Limb (tissue), 2 donors: ENCODE measurements around the gene P4HA3.

Experiments used
- DNase-seq, 2 donors: peaks; one replicate each; pipeline ENCODE4 v3.0.0-alpha.2; 2016; ENCODE audit errors: extremely low spot score in 2 of 2

Gene P4HA3

DNA sequence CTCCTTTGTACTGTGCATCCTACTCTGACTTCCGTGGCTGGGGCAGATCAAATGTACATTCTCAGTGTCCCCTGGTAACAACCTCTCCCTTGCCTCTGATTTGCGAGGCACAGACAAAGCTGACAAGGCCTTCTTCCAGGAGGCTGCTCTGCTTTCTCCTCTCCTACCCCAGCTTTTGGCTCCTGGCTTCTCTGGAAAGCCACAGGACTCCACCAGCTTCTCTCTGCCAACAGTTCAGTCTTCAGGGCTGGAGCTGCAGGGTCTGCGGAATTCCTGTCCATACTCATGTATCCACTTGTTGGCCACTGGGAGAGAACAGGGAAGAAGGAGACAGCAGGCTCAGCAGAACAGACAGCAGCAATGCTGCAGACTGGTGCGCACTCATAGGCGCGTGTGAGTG, 44.4 kb downstream of the P4HA3 start:
- no peak for DNase-seq

DNA sequence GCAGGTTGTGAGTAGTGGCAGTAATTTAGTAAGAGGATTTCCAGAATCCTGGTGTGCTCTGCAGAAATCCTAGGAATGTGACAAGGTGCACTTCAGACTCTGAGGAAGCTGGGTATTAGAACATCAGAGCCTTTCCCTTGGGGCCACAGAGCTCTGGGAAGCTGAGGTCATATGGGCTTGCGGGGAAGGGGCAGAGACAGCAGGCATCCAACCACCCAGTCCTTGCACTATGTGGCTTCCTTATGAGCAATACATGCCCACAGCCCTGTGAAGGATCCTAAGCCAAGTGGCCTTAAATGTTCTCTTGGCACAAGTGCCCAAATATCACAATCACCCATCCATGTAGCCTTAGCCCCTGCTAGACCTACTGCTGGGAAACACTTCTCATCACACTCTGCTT, 46.2 kb downstream of the P4HA3 start:
- no peak for DNase-seq

DNA sequence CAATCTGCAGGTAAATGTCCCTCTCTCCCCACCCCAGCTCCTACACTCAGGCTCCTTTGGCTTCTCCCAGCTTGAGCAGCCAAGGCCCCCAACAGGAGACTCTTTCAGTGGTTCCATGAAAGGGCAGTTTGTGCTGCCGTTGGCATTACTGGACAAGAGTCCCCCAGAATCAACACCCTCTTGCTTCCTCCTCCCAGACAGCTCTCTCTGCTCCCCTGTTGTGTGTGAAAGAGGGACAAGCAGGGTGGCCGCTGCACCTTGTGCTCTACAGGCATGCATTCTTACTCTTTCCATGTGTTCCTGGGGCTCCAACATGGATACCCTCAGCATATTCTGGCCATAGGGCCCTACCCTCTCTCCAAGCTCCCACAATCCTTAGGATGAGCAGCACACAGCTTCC, 48.7 kb downstream of the P4HA3 start:
- DNase-seq = no peak

DNA sequence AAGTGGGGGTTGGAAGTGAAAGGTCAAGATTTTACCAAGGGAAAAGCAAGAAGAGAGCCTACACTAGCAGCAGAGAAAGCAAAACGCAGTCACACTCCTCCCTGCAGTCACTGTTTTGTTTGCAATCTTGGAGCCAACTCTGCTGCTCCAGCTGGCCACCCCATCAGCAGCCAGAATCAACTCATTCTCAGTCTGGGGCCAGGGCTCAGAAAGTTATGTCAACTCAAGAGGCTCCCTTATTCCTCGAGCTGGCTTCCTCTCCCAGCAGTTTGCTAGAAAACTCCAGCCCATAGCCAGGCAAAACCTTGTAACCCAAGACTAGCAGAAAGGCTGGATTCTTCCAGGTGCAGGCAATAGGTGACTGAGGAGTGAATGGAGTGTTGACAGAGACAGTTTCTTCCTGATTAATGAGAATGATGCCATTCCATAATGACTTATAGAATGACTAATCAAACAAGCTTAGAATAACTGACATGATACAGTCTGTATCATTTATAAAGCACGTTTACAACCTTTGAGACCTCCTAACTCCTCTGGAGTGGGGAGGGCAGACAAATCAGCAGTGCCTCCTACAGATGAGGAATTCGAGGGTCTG, 53.4 kb downstream of the P4HA3 start:
- peak; percentile 35 to 56 for DNase-seq

GRCh38 chr11:74256378-74257133, 54.9 kb downstream of the P4HA3 start:
- DNase-seq = no peak

DNA sequence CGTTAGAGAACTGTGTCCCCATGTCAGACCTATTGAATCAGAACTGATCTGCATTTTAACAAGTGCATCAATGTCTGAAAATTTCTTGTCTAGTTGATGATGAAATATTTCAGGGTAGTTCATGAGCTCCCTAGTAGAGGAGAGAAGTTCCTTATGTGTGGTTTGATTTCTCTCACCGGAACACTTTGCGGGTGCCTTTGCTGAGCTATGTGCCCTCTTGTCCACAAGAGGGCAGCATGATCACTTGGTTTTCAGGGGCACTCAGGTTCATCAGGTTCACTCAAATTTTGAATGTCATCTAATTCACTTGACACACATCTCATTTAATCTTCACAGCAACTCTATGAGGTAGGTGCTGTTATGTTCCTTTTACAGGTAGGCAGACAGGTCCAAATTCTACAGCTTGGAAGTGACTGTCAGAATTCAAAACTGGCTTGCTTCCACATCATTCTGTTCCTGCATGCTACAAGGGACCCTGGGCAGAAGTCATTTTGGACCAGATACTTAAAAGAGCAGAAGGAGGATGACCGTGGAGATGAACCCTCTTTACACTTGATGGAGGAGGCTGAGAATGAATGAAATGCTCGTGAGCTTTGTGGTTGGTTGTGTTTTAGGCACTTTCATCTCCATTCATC, 55.6 kb downstream of the P4HA3 start:
- peak; percentile 57 to 63 for DNase-seq

DNA sequence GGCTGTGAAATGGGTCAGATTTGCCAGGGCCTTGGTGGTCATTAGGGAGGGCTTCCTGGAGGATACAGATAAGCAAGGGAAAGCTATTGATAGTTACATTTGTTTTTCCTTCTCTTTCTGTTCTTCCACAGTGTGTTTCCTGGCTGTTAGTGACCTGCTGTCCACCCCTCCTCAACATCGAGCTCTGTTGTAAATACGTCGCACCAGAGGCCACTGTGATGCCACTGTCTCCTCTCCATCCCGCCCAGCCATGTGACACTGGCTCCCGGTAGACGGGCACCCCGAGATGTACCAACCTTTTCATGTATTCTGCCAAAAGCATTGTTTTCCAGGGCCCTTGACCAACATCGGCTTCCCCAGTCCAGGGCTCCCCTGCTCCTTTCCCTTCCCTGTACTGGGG, 58.1 kb downstream of the P4HA3 start:
- no peak for DNase-seq

GRCh38 chr11:74249496-74249895, 61.9 kb downstream of the P4HA3 start:
- no peak for DNase-seq

- no peak for DNase-seq
These were observed 63.0 kb downstream of the P4HA3 start for GRCh38 chr11:74248469-74248868.

GRCh38 chr11:74238243-74238642, 73.2 kb downstream of the P4HA3 start:
- DNase-seq = no peak

DNA sequence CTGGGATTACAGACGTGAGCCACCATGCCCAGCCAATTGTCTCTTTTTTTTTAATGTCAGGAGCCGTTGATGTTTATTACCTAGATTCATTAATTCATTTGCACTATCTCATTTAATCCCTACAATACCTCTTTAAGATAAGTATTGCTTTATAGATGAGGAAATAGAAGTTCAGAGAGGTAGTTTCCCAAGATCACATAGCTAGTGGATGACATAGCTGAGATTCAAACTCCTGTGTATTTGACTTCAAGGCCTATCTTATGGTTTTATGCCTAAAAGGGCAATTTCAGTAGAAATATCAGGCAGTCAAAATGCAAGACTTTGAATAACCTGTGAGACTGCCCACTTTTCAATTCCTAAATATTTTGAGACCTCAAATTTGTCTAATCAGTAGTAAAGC, 73.9 kb downstream of the P4HA3 start:
- DNase-seq = no peak

GRCh38 chr11:74235121-74235520, 76.3 kb downstream of the P4HA3 start:
- no peak for DNase-seq

DNA sequence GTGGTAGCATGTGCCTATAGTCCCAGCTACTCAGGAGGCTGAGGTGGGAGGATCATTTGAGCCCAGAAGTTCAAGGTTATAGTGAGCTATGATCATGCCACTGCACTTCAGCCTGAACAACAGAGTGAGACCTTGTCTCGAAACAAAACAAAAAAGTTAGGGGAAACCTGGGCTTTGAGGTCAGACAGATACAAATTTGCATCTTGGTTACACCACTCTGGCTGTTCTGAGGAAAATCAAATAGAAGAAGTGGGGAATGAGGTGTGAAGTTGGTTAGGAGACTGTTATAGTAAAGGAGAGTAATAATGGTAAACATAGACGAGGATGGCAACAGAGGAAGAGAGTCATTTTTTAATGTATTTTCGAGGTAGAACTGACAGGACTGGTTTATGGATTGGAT, 77.8 kb downstream of the P4HA3 start:
- DNase-seq = no peak

GRCh38 chr11:74232311-74232950, 79.0 kb downstream of the P4HA3 start:
- no peak for DNase-seq

DNA sequence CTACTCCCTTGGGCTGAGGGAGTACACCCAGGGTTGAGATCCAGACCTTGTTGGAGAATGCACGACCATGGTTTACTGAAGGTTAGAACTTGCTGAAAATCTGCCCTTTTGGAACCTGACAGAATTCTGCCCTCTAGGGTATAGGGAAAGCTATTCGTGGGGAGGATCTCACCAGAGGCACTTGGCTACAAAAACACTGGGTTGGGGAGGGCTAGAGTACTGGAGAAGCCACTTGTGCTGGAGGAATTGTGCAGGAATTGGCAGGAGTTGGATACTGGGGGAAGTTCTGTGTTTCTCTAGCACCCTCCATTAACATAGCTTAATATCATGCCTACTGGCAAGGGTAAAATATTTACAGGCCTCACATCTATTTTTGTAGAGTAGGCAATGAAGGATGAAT, 84.5 kb downstream of the P4HA3 start:
- DNase-seq = no peak

- no peak for DNase-seq
These were observed 85.9 kb downstream of the P4HA3 start for GRCh38 chr11:74225565-74225964.

DNA sequence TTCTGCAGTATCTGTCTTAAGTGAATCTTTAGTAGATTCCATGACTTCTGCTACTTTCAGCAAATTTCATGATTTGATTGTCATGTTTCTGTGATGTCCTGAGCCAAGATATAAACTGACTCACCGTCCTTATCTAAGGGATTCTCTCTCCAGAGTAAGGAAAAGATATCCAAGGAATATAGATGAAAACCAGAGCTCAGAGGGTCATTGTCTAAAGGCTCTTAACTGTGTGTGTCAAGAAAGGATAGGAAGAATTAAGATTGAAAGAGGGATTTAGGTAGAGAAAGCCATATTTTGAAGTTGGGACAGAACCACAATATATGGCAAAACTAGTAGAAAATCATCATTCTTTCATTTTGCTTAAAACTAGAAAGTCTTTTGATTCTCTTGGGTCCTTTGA, 89.6 kb downstream of the P4HA3 start:
- DNase-seq = no peak

DNA sequence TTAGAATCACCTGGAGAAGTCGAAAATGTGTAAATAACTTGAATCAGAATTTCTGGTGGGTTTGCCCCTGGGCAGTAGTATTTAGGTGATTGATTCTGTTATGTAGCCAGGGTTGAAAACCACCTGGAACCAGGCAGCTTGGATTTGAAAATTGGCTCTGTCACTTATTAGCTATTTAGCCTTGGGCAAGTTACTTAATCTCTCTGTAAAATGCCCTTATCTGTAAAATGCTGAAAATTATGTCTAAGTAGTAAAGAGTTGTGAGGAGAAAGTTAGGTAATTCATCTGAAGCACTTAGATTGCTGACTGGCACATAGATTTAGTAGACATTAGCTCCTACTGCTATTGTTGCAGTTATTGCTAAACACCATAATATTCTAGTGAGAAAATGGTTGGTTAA, 91.1 kb downstream of the P4HA3 start:
- DNase-seq = no peak
